Activated naive CD4-positive, alpha-beta T cell treated with anti-CD3 and anti-CD28 coated beads for 36 hours (primary cell): ENCODE measurements around the gene WRNIP1. TPM values are rescaled to one million over a fixed set of nuclear protein-coding genes. Genes with fewer than 3 reads are reported as not detected.
A peak's percentile ranks its signal among the peaks of the same experiment; 100 is the strongest.
"Not testable (repeated sequence)": the region's sequence is repeated elsewhere in the genome, so short reads cannot be mapped to it uniquely, and the experiment has no call there.

Experiments
- CTCF ChIA-PET: fragments of 350-600 bp; sonication (Branson Sonifier 250); formaldehyde crosslinking; loops from one replicate; lab custom pipeline; 2021; ENCODE audit warnings: antibody characterized with exemption; lab: Charles Lee
- DNase-seq: peaks from one replicate; pipeline ENCODE4 v3.0.0-alpha.2; 2020
- H3K27ac Mint-ChIP-seq: one replicate; pipeline ENCODE4 v1.8.0; 2021; ENCODE audit warnings: mild to moderate bottlenecking, mixed read lengths
- H3K27me3 Mint-ChIP-seq: one replicate; pipeline ENCODE4 v1.8.0; 2021; ENCODE audit warnings: low read depth, mixed read lengths
- H3K36me3 Mint-ChIP-seq: one replicate; pipeline ENCODE4 v1.8.0; 2021; ENCODE audit warnings: low read depth, mixed read lengths
- H3K4me1 Mint-ChIP-seq: one replicate; pipeline ENCODE4 v1.8.0; 2021; ENCODE audit warnings: low read depth, mixed read lengths
- H3K4me3 Mint-ChIP-seq: one replicate; pipeline ENCODE4 v1.8.0; 2021; ENCODE audit warnings: mild to moderate bottlenecking, moderate library complexity, mixed read lengths
- H3K9me3 Mint-ChIP-seq: one replicate; pipeline ENCODE4 v1.8.0; 2021; ENCODE audit warnings: mixed read lengths
- intact Hi-C: fragments of 100-400 bp; cut with micrococcal nuclease; formaldehyde crosslinking; loops from one replicate; pipeline ENCODE4 v1.15.1; 2023
- total RNA-seq, 2 experiments: library from RNA; stranded (reverse); gene quantifications; one replicate each; pipeline ENCODE4 v1.2.3, GENCODE V29; 2021

Gene WRNIP1
- total RNA-seq, 2 experiments from 2014 or later = 19.2 to 21.7 TPM

DNA sequence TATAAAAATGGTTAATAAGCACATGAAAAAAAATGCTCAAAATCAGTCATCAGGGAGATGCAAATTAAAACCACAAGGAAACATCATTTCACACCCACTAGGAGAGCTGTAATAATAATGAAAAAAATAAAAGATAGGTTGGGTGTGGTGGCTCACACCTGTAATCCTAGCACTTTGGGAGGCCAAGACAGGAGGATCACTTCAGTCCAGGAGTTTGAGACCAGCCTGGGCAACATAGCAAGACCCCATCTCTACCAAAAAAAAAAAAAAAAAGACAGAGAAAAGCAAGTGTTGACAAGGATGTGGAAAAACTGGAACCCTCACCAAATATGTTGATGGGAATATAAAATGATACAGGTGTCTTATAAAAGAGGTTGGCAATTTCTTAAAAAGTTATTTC is 11.4 kb upstream of the WRNIP1 start:
- H3K9me3 Mint-ChIP-seq = no peaks in the 10 kb centered on the region
- peaks cover 15% of the 10 kb centered on the region for H3K27me3 Mint-ChIP-seq

DNA sequence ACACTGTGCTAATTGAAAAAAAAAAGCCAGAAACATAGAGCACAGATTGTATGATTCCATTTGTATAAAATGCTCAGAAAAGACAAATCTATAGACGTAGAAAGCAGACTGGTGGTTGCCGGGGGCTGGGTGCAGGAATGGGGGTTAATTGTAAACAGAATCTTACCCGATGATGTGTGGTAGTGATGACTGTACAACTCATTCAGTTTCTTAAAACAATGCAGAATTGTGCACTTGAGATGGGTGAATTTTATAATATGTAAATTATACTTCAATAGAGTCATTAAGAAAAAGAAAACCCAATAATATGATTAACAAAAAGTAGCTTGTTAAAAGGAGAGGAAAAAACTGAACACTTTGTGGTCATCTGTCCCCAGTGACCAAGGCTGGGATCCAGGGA is 10.8 kb upstream of the WRNIP1 start:
- CTCF ChIA-PET = no interaction called here
- no peaks in the 10 kb centered on the region for H3K9me3 Mint-ChIP-seq
- no peak for DNase-seq
- no peaks in the 10 kb centered on the region for H3K4me1 Mint-ChIP-seq
- H3K27ac Mint-ChIP-seq = no peak overlapping the region
- intact Hi-C loops = no loop called here
- no peaks in the 10 kb centered on the region for H3K36me3 Mint-ChIP-seq
- no peak overlapping the region for H3K4me3 Mint-ChIP-seq
- peaks cover 15% of the 10 kb centered on the region for H3K27me3 Mint-ChIP-seq

More for the DNA sequence above, 11.4 kb upstream of the WRNIP1 start:
- Mint-ChIP-seq H3K36me3 (no peaks in the 10 kb centered on the region), H3K4me3 (no peak overlapping the region), H3K27ac (no peak overlapping the region), H3K4me1 (no peaks in the 10 kb centered on the region)
- intact Hi-C loops = no loop called here
- DNase-seq = no peak
- CTCF ChIA-PET = interaction anchor here (1.0 to 1.2 kb wide), 2 partner anchors 10 to 16 kb away, joined by 4 to 6 read pairs; no protein-coding TSS in a partner anchor

DNA sequence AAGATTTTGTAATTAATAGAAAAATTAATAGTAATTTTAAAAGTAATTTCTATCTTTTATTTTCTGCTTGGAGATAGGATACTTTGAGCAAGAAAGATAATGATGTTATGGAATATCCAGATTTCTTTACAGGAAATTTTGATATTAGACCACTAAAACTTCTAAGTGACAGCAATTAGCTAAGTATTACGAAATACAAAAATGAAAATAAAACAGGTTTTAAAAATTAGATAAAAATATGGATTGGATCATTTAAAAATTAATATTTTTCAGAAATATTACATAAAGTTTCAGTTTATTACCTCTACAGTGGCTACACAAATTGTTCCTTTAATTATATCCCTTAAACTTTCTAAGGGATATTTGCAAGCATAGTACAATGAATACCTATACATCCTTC is 10.3 kb upstream of the WRNIP1 start:
- Mint-ChIP-seq H3K4me1 (no peaks in the 10 kb centered on the region), H3K36me3 (no peaks in the 10 kb centered on the region), H3K9me3 (no peaks in the 10 kb centered on the region), H3K27ac (no peak overlapping the region), H3K4me3 (no peak overlapping the region), H3K27me3 (peaks cover 15% of the 10 kb centered on the region)
- intact Hi-C loops = no loop called here
- DNase-seq = no peak
- CTCF ChIA-PET = no interaction called here

DNA sequence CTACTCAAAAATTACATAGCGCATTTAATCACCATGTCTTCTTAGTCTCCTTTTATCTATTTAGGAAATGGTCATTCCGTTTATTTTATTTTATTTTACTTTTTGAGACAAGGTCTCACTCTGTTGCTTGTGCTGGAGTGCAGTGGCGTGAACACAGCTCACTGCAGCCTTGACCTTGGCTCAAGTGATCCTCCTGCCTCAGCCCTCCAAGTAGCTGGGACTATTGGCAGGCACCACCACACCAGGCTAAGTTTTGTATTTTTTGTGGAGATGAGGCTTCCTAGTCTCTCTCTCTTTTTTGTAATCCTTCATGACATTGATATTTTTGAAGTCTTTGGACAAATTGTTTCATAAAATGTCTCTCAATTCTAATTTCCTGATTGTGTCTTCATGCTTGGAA is 9.7 kb upstream of the WRNIP1 start:
- Mint-ChIP-seq H3K36me3 (no peaks in the 10 kb centered on the region), H3K27me3 (peaks cover 15% of the 10 kb centered on the region), H3K27ac (no peak overlapping the region), H3K9me3 (no peaks in the 10 kb centered on the region), H3K4me1 (no peaks in the 10 kb centered on the region), H3K4me3 (no peak overlapping the region)
- DNase-seq = no peak
- intact Hi-C loops = no loop called here
- CTCF ChIA-PET = interaction anchor here (1.6 kb wide), 1 partner anchor 17 kb away, joined by 4 read pairs; no protein-coding TSS in a partner anchor

DNA sequence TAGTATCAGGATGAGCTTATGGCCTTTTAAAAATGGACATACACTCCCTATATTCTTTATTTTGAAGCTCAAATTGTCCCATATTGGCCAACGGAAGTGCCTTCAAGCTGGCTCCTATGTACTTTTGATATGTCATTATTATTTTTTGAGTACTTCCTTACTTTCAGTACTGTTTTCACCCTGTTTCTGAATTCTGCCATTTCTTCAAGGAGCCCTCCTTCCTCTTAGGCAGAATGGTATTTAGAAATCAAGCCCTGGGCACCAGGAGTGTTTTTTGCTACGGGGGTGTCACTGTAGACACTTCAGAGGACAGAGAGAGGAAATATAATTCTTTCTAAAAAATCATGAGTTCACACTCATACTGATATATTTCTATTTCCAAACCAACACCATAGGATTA is 9.0 kb upstream of the WRNIP1 start:
- CTCF ChIA-PET = interaction anchor here (1.6 kb wide), 1 partner anchor 18 kb away, joined by 4 read pairs; no protein-coding TSS in a partner anchor
- Mint-ChIP-seq H3K36me3 (no peaks in the 10 kb centered on the region), H3K4me3 (no peak overlapping the region), H3K9me3 (no peaks in the 10 kb centered on the region), H3K27ac (no peak overlapping the region), H3K27me3 (peaks cover 10% of the 10 kb centered on the region), H3K4me1 (peaks cover 7% of the 10 kb centered on the region)
- DNase-seq = no peak
- intact Hi-C loops = no loop called here

DNA sequence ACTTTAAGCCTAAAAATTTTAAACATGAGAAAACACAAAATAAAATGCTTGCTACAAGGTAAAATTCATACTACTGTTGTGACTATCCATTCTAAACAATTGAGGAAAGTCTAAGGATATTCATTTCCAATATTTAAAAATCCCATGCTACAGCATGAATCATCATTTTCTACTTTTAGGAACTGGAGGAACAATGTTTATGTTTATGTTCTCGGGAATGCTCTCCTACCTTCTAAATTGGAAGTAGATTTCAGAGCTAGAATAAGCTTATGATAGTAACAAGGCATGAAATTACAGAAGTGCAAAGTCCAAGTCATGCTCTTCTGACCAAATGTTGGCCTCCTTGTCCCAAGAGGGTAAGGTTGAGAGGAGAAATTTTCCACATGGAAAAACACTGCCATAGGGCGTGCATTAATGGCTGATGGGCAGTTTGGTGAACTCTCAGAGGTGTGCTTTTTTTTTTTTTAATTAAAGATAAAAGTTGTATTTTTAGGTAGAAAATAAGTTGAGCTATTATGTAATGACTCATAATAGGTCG is 8.4 kb upstream of the WRNIP1 start:
- no peaks in the 10 kb centered on the region for H3K36me3 Mint-ChIP-seq
- H3K9me3 Mint-ChIP-seq = no peaks in the 10 kb centered on the region
- H3K27ac Mint-ChIP-seq = no peak overlapping the region
- H3K27me3 Mint-ChIP-seq = peaks cover 10% of the 10 kb centered on the region
- no peak for DNase-seq
- CTCF ChIA-PET = interaction anchor here (1.6 to 7.9 kb wide), 2 partner anchors 7 to 19 kb away, joined by 4 to 72 read pairs; partner anchors contain the start of gene MYLK4
- intact Hi-C loops = no loop called here
- H3K4me1 Mint-ChIP-seq = peaks cover 10% of the 10 kb centered on the region
- H3K4me3 Mint-ChIP-seq = no peak overlapping the region

DNA sequence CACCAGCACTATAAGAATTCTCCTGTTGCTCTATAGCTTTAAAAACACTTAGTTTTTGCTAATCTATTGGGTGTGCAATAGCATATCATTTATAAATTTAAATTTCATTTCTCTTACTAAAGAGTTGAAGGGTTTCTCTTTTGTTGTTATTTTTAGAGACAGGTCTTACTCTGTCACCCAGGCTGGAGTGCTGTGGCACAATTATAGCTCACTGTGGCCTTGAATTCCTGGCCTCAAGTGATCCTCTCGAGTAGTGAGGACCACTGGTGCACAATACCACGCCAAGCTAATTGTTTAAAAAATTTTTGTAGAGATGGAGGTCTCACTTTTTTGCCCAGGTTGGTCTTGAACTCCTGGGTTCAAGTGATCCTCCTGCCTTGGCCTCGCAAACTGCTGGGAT is 6.2 kb upstream of the WRNIP1 start:
- no peaks in the 10 kb centered on the region for H3K36me3 Mint-ChIP-seq
- H3K4me3 Mint-ChIP-seq = no peak overlapping the region
- DNase-seq = no peak
- peaks cover 7% of the 10 kb centered on the region for H3K27me3 Mint-ChIP-seq
- H3K27ac Mint-ChIP-seq = no peak overlapping the region
- peaks cover 13% of the 10 kb centered on the region for H3K4me1 Mint-ChIP-seq
- intact Hi-C loops = no loop called here
- CTCF ChIA-PET = interaction anchor here (1.3 to 7.9 kb wide), 3 partner anchors 9 to 1163 kb away, joined by 4 to 72 read pairs (median 6); partner anchors contain the start of gene MYLK4
- no peaks in the 10 kb centered on the region for H3K9me3 Mint-ChIP-seq

DNA sequence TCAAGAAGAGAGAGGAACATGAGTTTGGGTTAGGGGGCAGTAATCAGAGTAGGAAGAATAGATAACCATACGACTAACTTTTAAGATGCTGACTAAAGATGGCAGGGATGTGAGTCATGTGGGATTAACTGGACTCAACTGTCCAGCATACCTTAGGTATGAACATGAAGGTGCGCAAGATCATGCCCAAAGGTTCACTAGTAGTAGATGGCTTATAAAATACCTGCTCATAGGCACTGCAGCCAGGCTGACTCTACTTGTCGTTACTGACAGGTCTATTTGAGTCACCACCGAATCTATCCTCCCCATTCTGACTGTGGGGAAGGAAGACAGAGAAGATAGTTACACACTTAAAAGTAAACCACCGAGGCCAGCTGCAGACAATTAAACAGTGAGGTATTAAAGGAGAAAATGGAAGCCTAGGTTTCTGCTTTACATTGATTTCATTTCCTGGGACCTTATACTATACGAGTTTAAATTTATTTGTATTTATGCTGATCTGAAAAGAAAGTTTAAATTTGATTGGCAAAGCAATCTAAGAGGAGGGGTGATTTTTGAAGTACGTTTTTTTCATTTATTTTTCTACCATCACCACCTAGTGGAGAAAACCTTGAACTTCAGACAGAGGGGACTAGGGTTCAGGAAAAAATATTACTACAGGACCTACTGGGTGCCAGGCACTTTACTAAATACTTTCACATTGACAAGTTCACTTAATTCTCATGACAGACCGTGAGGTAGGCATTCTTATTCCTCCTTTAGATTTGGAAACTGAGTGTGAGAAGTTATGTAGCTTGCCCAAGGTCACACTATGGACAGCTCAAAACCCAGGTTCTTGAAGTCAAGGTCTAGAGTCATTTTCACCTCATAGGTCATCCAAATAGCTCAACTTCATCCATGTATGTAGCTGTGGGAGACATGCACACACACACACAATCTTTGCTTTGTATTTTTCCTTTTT is 4.0 kb upstream of the WRNIP1 start:
- Mint-ChIP-seq H3K4me3 (peak overlapping the region; percentile 63), H3K27ac (peak overlapping the region; percentile 27)

DNA sequence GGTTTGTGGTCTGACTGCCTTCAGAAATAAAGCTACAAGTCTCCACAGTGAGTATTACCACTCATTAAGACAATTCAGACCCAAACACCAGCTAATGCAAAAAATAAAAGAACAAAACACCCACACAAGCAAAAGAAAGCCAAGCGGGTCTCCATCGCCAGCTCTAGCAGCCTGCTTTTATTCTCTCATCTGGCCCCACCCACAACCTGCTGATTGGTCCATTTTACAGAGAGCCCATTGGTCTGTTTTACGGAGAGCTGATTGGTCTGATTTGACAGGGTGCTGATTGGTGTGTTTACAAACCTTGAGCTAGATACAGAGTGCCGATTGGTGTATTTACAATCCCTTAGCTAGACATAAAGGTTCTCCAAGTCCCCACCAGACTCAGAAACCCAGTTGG is 2.3 kb upstream of the WRNIP1 start:
- H3K27ac Mint-ChIP-seq, H3K36me3 Mint-ChIP-seq, H3K4me3 Mint-ChIP-seq, H3K27me3 Mint-ChIP-seq, H3K9me3 Mint-ChIP-seq: not testable (repeated sequence)
- peaks cover 29% of the 10 kb centered on the region for H3K4me1 Mint-ChIP-seq
- intact Hi-C loops = loop anchor here (10.0 kb wide), 2 partner anchors 518 to 1372 kb away; partner anchors contain the start of genes ECI2 and GMDS
- peak; percentile 39 for DNase-seq
- CTCF ChIA-PET = interaction anchor here (0.6 to 7.9 kb wide), 4 partner anchors 13 to 227 kb away, joined by 3 to 72 read pairs (median 4); partner anchors contain the start of gene MYLK4

More for the DNA sequence above, 4.0 kb upstream of the WRNIP1 start:
- intact Hi-C loops = loop anchor here (1.0 to 10.0 kb wide), 4 partner anchors 23 to 1374 kb away; partner anchors contain the start of genes ECI2 and GMDS
- CTCF ChIA-PET = interaction anchor here (0.6 to 7.9 kb wide), 6 partner anchors 12 to 548 kb away, joined by 3 to 72 read pairs (median 4); partner anchors contain the start of gene MYLK4
- Mint-ChIP-seq H3K4me1 (peaks cover 20% of the 10 kb centered on the region), H3K9me3 (no peaks in the 10 kb centered on the region), H3K36me3 (no peaks in the 10 kb centered on the region), H3K27me3 (peaks cover 5% of the 10 kb centered on the region)
- peak; percentile 62 for DNase-seq

DNA sequence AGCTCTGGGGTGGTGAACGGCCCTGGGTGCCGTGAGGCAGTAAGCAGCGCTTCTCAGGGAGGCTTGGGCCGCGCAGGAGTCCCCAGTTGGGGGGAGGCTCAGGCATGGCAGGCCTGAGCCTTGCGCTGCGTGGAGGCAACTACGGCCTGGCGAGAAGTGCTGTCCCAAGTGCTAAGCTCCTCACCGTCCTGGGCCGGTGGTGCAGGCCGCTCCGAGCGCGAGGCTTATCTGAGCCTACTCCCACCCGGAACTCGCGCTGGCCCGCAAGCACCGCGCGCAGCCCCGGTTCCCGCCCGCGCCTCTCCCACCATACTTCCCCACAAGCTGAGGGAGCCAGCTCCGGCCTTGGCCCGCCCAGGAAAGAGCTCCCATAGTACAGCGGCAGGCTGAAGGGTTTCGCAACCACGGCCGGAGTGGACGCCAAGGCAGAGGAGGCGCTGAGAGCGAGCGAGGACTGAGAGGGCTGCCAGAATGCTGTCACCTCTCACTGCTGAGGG is 1.8 kb upstream of the WRNIP1 start:
- Mint-ChIP-seq H3K4me1 (peaks cover 34% of the 10 kb centered on the region), H3K4me3 (peak overlapping the region; percentile 24), H3K36me3 (peaks cover 6% of the 10 kb centered on the region), H3K27ac (no peak overlapping the region), H3K9me3 (no peaks in the 10 kb centered on the region), H3K27me3 (no peaks in the 10 kb centered on the region)
- CTCF ChIA-PET = interaction anchor here (0.6 to 7.9 kb wide), 6 partner anchors 10 to 227 kb away, joined by 3 to 72 read pairs (median 4); partner anchors contain the start of gene MYLK4
- no peak for DNase-seq
- intact Hi-C loops = loop anchor here (10.0 kb wide), 2 partner anchors 519 to 1371 kb away; partner anchors contain the start of genes ECI2 and GMDS

DNA sequence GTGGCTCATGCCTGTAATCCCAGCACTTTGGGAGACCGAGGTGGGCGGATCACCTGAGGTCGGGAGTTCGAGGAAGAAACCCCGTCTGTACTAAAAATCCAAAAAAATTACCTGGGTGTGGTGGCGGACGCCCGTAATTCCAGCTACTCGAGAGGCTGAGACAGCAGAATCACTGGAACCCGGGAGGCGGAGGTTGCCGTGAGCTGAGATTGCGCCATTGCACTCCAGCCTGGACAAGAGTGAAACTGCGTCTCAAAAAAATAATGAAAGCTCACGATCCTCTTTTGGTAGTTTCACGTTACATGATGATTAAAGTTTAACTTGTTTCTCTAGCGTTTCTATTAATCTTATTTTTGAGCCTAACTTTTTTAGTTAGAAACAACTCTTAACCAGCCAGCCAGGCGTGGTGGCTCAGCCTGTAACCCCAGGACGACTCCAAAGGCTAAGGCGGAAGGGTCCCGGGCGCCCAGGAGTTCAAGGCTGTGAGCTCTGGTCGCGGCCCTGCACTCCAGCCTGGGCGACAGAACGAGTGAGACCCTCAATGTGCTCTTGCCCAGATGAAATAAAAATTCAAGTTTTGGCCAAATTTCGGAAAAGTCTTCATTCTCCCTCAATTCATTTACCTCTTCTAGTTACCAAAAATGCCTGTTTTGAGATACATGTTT is 1.2 kb upstream of the WRNIP1 start:
- intact Hi-C loops = loop anchor here (2.0 to 10.0 kb wide), 3 partner anchors 77 to 1371 kb away; partner anchors contain the start of genes ECI2, GMDS and SERPINB1
- H3K9me3 Mint-ChIP-seq = no peaks in the 10 kb centered on the region
- peak overlapping the region; percentile 96 for H3K27ac Mint-ChIP-seq
- peaks cover 8% of the 10 kb centered on the region for H3K36me3 Mint-ChIP-seq
- no peaks in the 10 kb centered on the region for H3K27me3 Mint-ChIP-seq
- H3K4me3 Mint-ChIP-seq = peak overlapping the region; percentile 93
- CTCF ChIA-PET = interaction anchor here (0.9 to 7.9 kb wide), 3 partner anchors 11 to 130 kb away, joined by 3 to 72 read pairs (median 4); partner anchors contain the start of gene MYLK4
- DNase-seq = no peak
- peaks cover 38% of the 10 kb centered on the region for H3K4me1 Mint-ChIP-seq
